Vagina (tissue), 2 donors: ENCODE data around the gene SMOC1.

Experiments
- CTCF ChIP-seq, 3 experiments: fragments of 450-650 bp in 2 of 3; fragments of 200-600 bp in 1 of 3; sonication (generic) in 1 of 3; IDR thresholded peaks; one replicate each; pipeline ENCODE4 v1.5.1; 2017 to 2019; ENCODE audit warnings: antibody characterized with exemption in 3 of 3, mild to moderate bottlenecking in 2 of 3, moderate library complexity in 2 of 3
- POLR2A ChIP-seq, 2 donors: fragments of 450-650 bp; IDR thresholded peaks; one replicate each; pipeline ENCODE4 v1.6.1; 2017; ENCODE audit warnings: antibody characterized with exemption in 2 of 2, mild to moderate bottlenecking in 2 of 2, moderate library complexity in 2 of 2
- POLR2AphosphoS5 ChIP-seq, 2 donors: sonication (generic); formaldehyde crosslinking; IDR thresholded peaks; one replicate each; pipeline ENCODE4 v1.9.0; 2017; ENCODE audit warnings: antibody characterized with exemption in 2 of 2, mild to moderate bottlenecking in 2 of 2, low read depth in 1 of 2; ENCODE audit not compliant: insufficient read depth in 1 of 2

DNA sequence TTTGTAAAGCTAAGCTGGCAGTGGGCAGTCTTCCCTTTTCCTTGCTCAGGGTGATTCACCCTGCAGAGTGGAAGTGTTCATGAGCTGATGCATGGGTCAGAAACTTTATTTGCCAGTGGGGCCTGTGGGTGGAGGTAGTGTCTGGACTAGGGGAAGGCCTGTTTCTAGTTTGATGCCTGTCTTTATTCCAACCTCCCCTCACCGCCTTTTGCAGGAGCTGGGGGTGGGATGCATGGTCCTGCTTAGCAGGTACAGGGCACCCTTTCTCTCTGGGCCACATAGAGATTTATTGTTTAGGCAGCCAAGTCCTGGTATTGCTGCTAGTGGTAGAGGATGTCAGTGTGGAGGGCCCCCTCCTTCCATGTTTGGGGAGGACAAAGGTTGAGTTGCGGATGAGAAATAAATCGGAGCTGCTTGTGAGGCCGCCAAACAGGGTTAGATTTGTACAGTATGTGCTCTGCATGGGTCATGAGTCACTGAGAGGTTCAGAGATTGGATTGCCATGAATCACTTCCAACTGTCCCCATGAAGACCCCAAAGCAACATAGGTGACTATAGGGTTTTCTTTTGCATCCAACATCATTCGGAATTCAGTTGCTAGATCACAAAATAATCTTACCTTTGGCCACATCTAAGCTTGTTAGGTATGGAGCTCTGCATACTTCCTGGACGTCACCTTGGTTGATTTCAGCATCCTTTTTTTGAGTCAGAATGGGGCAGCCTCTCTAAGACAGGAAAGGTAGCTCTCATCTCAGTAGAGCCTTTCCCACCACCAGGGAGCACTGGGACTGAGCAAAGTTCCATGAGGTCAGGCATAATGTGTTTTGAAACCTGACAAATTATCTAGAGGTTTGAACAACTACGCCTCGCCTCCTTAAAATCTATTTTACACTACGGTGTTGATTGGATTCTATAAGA, 8.8 kb downstream of the SMOC1 start:
- no peak for TF ChIP-seq POLR2A (IDR thresholded peaks at IDR 0.05)
- no peak for TF ChIP-seq POLR2AphosphoS5 (IDR thresholded peaks at IDR 0.05; ENCODE audit: insufficient read depth in 1 of 2, low read depth in 1 of 2)
- TF ChIP-seq CTCF (IDR thresholded peaks at IDR 0.05), result no peak
